Parathyroid adenoma (tissue), 2 donors: ENCODE data around the gene BICD1.

Source experiments
- H2AFZ ChIP-seq: fragments of 300-600 bp; sonication (generic); one replicate; pipeline ENCODE4 v1.7.0; 2017; ENCODE audit warnings: antibody characterized with exemption, mild to moderate bottlenecking
- H3K27ac ChIP-seq: fragments of 300-600 bp; sonication (generic); one replicate; pipeline ENCODE4 v1.7.0; 2017
- H3K27me3 ChIP-seq: fragments of 300-600 bp; sonication (generic); one replicate; pipeline ENCODE4 v1.7.0; 2017; ENCODE audit warnings: low read length; ENCODE audit not compliant: control insufficient read depth, insufficient read depth
- H3K36me3 ChIP-seq: fragments of 300-600 bp; sonication (generic); one replicate; pipeline ENCODE4 v1.7.0; 2017; ENCODE audit warnings: low read length; ENCODE audit not compliant: control insufficient read depth, insufficient read depth
- H3K4me1 ChIP-seq: fragments of 300-600 bp; sonication (generic); one replicate; pipeline ENCODE4 v1.7.0; 2017; ENCODE audit warnings: control low read depth
- H3K4me2 ChIP-seq: fragments of 300-600 bp; sonication (generic); one replicate; pipeline ENCODE4 v1.7.0; 2017; ENCODE audit warnings: low read length
- H3K4me3 ChIP-seq: fragments of 300-600 bp; sonication (generic); one replicate; pipeline ENCODE4 v1.7.0; 2017; ENCODE audit warnings: low read depth, low read length
- H3K79me2 ChIP-seq: fragments of 300-600 bp; sonication (generic); one replicate; pipeline ENCODE4 v1.7.0; 2017; ENCODE audit warnings: control low read depth
- H3K9ac ChIP-seq: fragments of 300-600 bp; sonication (generic); one replicate; pipeline ENCODE4 v1.7.0; 2017; ENCODE audit warnings: mild to moderate bottlenecking
- H3K9me3 ChIP-seq: fragments of 300-600 bp; sonication (generic); one replicate; pipeline ENCODE4 v1.7.0; 2017; ENCODE audit warnings: low read length; ENCODE audit not compliant: control insufficient read depth
- CTCF ChIP-seq: fragments of 300-600 bp; sonication (generic); IDR thresholded peaks from one replicate; pipeline ENCODE4 v1.7.0; 2017; ENCODE audit warnings: antibody characterized with exemption, mild to moderate bottlenecking
- donor health status: primary hyperparathyroidism.

The BICD1 gene

GRCh38 chr12:32265951-32266350, 159.3 kb downstream of the BICD1 start:
- TF ChIP-seq CTCF, result no peak

GRCh38 chr12:32266756-32267155, 160.1 kb downstream of the BICD1 start:
- Histone ChIP-seq H3K4me2 (no peak overlapping the region), H3K4me1 (peaks cover 7% of the 10 kb centered on the region)

More at GRCh38 chr12:32265951-32266350, 159.3 kb downstream of the BICD1 start:
- Histone ChIP-seq H3K9me3 (no peaks in the 10 kb centered on the region), H3K4me2 (no peak overlapping the region), H2AFZ (no peak overlapping the region), H3K4me3 (no peak overlapping the region), H3K36me3 (no peaks in the 10 kb centered on the region), H3K9ac (no peak overlapping the region), H3K79me2 (peaks cover 4% of the 10 kb centered on the region), H3K27ac (no peak overlapping the region), H3K27me3 (no peaks in the 10 kb centered on the region), H3K4me1 (no peaks in the 10 kb centered on the region)

GRCh38 chr12:32270818-32271710, 164.4 kb downstream of the BICD1 start:
- Histone ChIP-seq H3K4me3 (no peak overlapping the region), H3K4me1 (peaks cover 13% of the 10 kb centered on the region), H3K9me3 (no peaks in the 10 kb centered on the region), H3K4me2 (no peak overlapping the region), H3K9ac (no peak overlapping the region), H3K36me3 (no peaks in the 10 kb centered on the region), H3K79me2 (no peaks in the 10 kb centered on the region), H3K27me3 (no peaks in the 10 kb centered on the region), H3K27ac (no peak overlapping the region), H2AFZ (peak overlapping the region; percentile 36)
- TF ChIP-seq CTCF, result no peak

More at GRCh38 chr12:32266756-32267155, 160.1 kb downstream of the BICD1 start:
- no peaks in the 10 kb centered on the region for H3K27me3 ChIP-seq
- peaks cover 2% of the 10 kb centered on the region for H3K79me2 ChIP-seq
- H3K9me3 ChIP-seq, result no peaks in the 10 kb centered on the region
- no peak overlapping the region for H3K4me3 ChIP-seq
- no peak overlapping the region for H2AFZ ChIP-seq
- no peaks in the 10 kb centered on the region for H3K36me3 ChIP-seq
- H3K9ac ChIP-seq, result no peak overlapping the region
- TF ChIP-seq CTCF, result no peak
- no peak overlapping the region for H3K27ac ChIP-seq

- TF ChIP-seq CTCF, result no peak
- Histone ChIP-seq H3K9ac (no peak overlapping the region), H3K27ac (no peak overlapping the region), H3K4me3 (no peak overlapping the region), H3K36me3 (no peaks in the 10 kb centered on the region), H3K27me3 (no peaks in the 10 kb centered on the region), H2AFZ (no peak overlapping the region), H3K4me2 (no peak overlapping the region), H3K4me1 (peaks cover 13% of the 10 kb centered on the region), H3K79me2 (no peaks in the 10 kb centered on the region), H3K9me3 (no peaks in the 10 kb centered on the region)
These were observed 165.8 kb downstream of the BICD1 start for GRCh38 chr12:32272465-32272864.
